Gastroesophageal sphincter (tissue), 3 donors: ENCODE results near the gene DYDC1.

Experiments
- CTCF ChIP-seq, 4 experiments: fragments of 200-600 bp in 2 of 4; fragments of 450-650 bp in 2 of 4; sonication (generic) in 1 of 4; IDR thresholded peaks; one replicate each; pipeline ENCODE4 v1.5.1; 2017 to 2019; ENCODE audit warnings: antibody characterized with exemption in 4 of 4, mild to moderate bottlenecking in 2 of 4, moderate library complexity in 2 of 4
- EP300 ChIP-seq: sonication (generic); formaldehyde crosslinking; IDR thresholded peaks from one replicate; pipeline ENCODE4 v1.6.1; 2017; ENCODE audit warnings: antibody characterized with exemption, mild to moderate bottlenecking
- POLR2A ChIP-seq, 2 donors: fragments of 450-650 bp; IDR thresholded peaks; one replicate each; pipeline ENCODE4 v1.6.1; 2017; ENCODE audit warnings: antibody characterized with exemption in 2 of 2, mild to moderate bottlenecking in 2 of 2, moderate library complexity in 1 of 2
- POLR2AphosphoS5 ChIP-seq: sonication (generic); formaldehyde crosslinking; IDR thresholded peaks from one replicate; pipeline ENCODE4 v1.6.1; 2017; ENCODE audit warnings: antibody characterized with exemption

GRCh38 chr10:80405035-80405434, 48.5 kb upstream of the DYDC1 start:
- TF ChIP-seq CTCF (IDR thresholded peaks at IDR 0.05): no peak
- no peak for TF ChIP-seq POLR2A (IDR thresholded peaks at IDR 0.05)
- no peak for TF ChIP-seq EP300
- no peak for TF ChIP-seq POLR2AphosphoS5
